ENCODE results near the gene SELENOS. TPM values are rescaled to one million over a fixed set of nuclear protein-coding genes. Genes with fewer than 3 reads are reported as not detected.

The SELENOS gene
- polyA plus RNA-seq, 3 donors: 40.2 to 70.2 (median 51.6) TPM

- H3K4me3 Mint-ChIP-seq: no peak overlapping the region
- H3K27me3 Mint-ChIP-seq (ENCODE audit: low read depth in 3 of 3): peaks cover 3 to 12% (median 11%) of the 10 kb centered on the region in 3 donors
- Histone ChIP-seq H3K36me3 (replicated peaks in 1 of 2; ENCODE audit: control insufficient read depth in 1 of 2, insufficient read depth in 2 of 2, low read length in 2 of 2) (no peaks in the 10 kb centered on the region), H3K4me1 (ENCODE audit: control insufficient read depth in 1 of 2, insufficient read depth in 2 of 2, low read length in 2 of 2) (no peaks in the 10 kb centered on the region), H3K9me3 (replicated peaks in 1 of 2; ENCODE audit: control insufficient read depth in 1 of 2, insufficient read depth in 1 of 2, low read length in 2 of 2) (no peaks in the 10 kb centered on the region), H3K4me2 (replicated peaks; ENCODE audit: extremely low read depth, low read length, poor library complexity, severe bottlenecking) (no peak overlapping the region), H3K79me2 (ENCODE audit: insufficient read depth, low read length) (no peaks in the 10 kb centered on the region), H3K4me3 (replicated peaks in 1 of 3; ENCODE audit: low read depth in 2 of 3, low read length in 3 of 3) (no peak overlapping the region), H3K27me3 (ENCODE audit: control insufficient read depth in 2 of 2, insufficient read depth in 2 of 2, low read length in 2 of 2) (no peaks in the 10 kb centered on the region), H4K20me1 (ENCODE audit: insufficient read depth, low read length) (no peaks in the 10 kb centered on the region), H3K27ac (ENCODE audit: low read depth in 1 of 2, low read length in 2 of 2) (no peak overlapping the region), H3K9ac (ENCODE audit: insufficient read depth, low read length, poor library complexity, severe bottlenecking) (no peak overlapping the region), H2AFZ (ENCODE audit: insufficient read depth, low read depth, low read length, poor library complexity, severe bottlenecking) (no peak overlapping the region)
- TF ChIP-seq CTCF (IDR thresholded peaks at IDR 0.05): no peak
- no peak overlapping the region for H3K27ac Mint-ChIP-seq
- intact Hi-C loops (cut with micrococcal nuclease): no loop called here
- WGBS (ENCODE audit: insufficient coverage): 92% methylated on average over 26 of the region's 26 CpGs
- peaks cover 0 to under 1% (median 0%) of the 10 kb centered on the region in 7 donors for H3K9me3 Mint-ChIP-seq
- no peaks in the 10 kb centered on the region for H3K36me3 Mint-ChIP-seq
- no peak for DNase-seq
- H3K4me1 Mint-ChIP-seq: no peaks in the 10 kb centered on the region
Observed at GRCh38 chr15:101309436-101310160, 32.3 kb upstream of the SELENOS start.

- H3K27me3 Mint-ChIP-seq (ENCODE audit: low read depth in 3 of 3): peaks cover 4 to 12% (median 10%) of the 10 kb centered on the region in 3 donors
- no peak for TF ChIP-seq CTCF (IDR thresholded peaks at IDR 0.05)
- H3K27me3 ChIP-seq (ENCODE audit: control insufficient read depth in 2 of 2, insufficient read depth in 2 of 2, low read length in 2 of 2): no peaks in the 10 kb centered on the region
- no peak overlapping the region for H3K4me3 Mint-ChIP-seq
- no peak overlapping the region for H3K27ac ChIP-seq (ENCODE audit: low read depth in 1 of 2, low read length in 2 of 2)
- no peaks in the 10 kb centered on the region for H3K4me1 Mint-ChIP-seq
- H3K4me3 ChIP-seq (replicated peaks in 1 of 3; ENCODE audit: low read depth in 2 of 3, low read length in 3 of 3): no peak overlapping the region
- H3K27ac Mint-ChIP-seq: no peak overlapping the region
- WGBS (ENCODE audit: insufficient coverage): 91% methylated on average over 15 of the region's 20 CpGs
- no peaks in the 10 kb centered on the region for H3K36me3 ChIP-seq (replicated peaks in 1 of 2; ENCODE audit: control insufficient read depth in 1 of 2, insufficient read depth in 2 of 2, low read length in 2 of 2)
- H3K9ac ChIP-seq (ENCODE audit: insufficient read depth, low read length, poor library complexity, severe bottlenecking): no peak overlapping the region
- H3K4me1 ChIP-seq (ENCODE audit: control insufficient read depth in 1 of 2, insufficient read depth in 2 of 2, low read length in 2 of 2): no peaks in the 10 kb centered on the region
- DNase-seq: no peak
- no peaks in the 10 kb centered on the region for H3K79me2 ChIP-seq (ENCODE audit: insufficient read depth, low read length)
- no peaks in the 10 kb centered on the region for H3K36me3 Mint-ChIP-seq
- H3K4me2 ChIP-seq (replicated peaks; ENCODE audit: extremely low read depth, low read length, poor library complexity, severe bottlenecking): no peak overlapping the region
- no peaks in the 10 kb centered on the region for H3K9me3 ChIP-seq (replicated peaks in 1 of 2; ENCODE audit: control insufficient read depth in 1 of 2, insufficient read depth in 1 of 2, low read length in 2 of 2)
- H4K20me1 ChIP-seq (ENCODE audit: insufficient read depth, low read length): no peaks in the 10 kb centered on the region
- intact Hi-C loops (cut with micrococcal nuclease): no loop called here
- H3K9me3 Mint-ChIP-seq: peaks cover 0 to 2% (median 0%) of the 10 kb centered on the region in 7 donors
- no peak overlapping the region for H2AFZ ChIP-seq (ENCODE audit: insufficient read depth, low read depth, low read length, poor library complexity, severe bottlenecking)
Observed at GRCh38 chr15:101308604-101309435, 31.5 kb upstream of the SELENOS start.
